ENCODE results near the gene LYPD6B. TPM values are rescaled to one million over a fixed set of nuclear protein-coding genes. Genes with fewer than 3 reads are reported as not detected.

LYPD6B gene
- polyA plus RNA-seq, 1 of the 3 experiments (the other 2 are of a cell fraction), result 18.2 TPM

DNA sequence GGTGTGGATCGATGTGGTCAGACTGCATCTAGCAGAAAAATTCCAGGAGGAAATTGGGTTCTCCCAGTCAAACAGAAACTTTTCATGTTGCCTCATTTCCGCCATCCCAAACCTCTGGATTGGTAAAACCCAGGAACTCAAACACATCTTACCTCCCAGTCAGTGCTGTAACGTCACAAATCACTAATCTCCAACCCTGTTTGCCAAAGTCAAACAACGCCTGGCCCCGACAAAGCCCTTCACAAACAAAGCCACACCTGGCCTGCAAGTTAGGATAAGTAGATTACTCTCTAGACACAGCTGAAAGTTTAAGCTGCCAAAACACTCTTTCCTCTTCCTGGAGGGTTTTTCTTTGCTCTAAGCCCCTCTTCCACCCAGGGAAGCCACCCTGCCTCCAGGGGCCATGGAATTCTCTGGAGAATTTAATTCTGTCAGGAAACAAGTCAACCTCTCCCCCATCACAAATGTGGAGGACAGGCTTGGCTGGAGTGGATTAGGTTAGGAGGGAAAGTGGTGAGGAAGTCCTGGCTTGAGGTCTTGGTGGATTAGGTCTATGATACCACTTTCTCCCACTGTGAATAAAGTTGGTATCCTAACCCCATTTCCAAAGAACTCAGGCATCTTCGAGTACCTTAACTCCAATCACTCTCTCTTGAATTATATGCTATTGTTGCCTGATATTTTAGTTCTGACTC is 86.7 kb downstream of the LYPD6B start:
- Histone ChIP-seq H3K36me3 (replicated peaks in 1 of 2; ENCODE audit: control insufficient read depth in 1 of 2, insufficient read depth in 2 of 2, low read length in 1 of 2) (no peaks in the 10 kb centered on the region), H3K9me3 (no peaks in the 10 kb centered on the region), H3K27ac (ENCODE audit: low read depth in 2 of 2, low read length in 1 of 2) (no peak overlapping the region), H3K4me2 (no peak overlapping the region), H2AFZ (ENCODE audit: low read depth) (no peak overlapping the region), H3F3A (replicated peaks; ENCODE audit: insufficient read depth) (no peaks in the 10 kb centered on the region), H3K27me3 (ENCODE audit: insufficient read depth) (no peaks in the 10 kb centered on the region), H4K20me1 (ENCODE audit: insufficient read depth) (no peaks in the 10 kb centered on the region), H3K4me3 (ENCODE audit: low read depth in 2 of 2, low read length in 1 of 2) (no peak overlapping the region), H3K4me1 (ENCODE audit: control insufficient read depth in 1 of 2, insufficient read depth in 2 of 2, low read depth in 1 of 2, low read length in 1 of 2) (no peaks in the 10 kb centered on the region), H3K9ac (no peak overlapping the region), H3K9me2 (no peaks in the 10 kb centered on the region), H3K79me2 (ENCODE audit: insufficient read depth) (no peaks in the 10 kb centered on the region)
- CTCF ChIA-PET, result no interaction called here
- TF ChIP-seq EZH2phosphoT487 (IDR thresholded peaks at IDR 0.05; ENCODE audit: borderline replicate concordance, low read depth), result no peak
- TF ChIP-seq, protein P1, sequence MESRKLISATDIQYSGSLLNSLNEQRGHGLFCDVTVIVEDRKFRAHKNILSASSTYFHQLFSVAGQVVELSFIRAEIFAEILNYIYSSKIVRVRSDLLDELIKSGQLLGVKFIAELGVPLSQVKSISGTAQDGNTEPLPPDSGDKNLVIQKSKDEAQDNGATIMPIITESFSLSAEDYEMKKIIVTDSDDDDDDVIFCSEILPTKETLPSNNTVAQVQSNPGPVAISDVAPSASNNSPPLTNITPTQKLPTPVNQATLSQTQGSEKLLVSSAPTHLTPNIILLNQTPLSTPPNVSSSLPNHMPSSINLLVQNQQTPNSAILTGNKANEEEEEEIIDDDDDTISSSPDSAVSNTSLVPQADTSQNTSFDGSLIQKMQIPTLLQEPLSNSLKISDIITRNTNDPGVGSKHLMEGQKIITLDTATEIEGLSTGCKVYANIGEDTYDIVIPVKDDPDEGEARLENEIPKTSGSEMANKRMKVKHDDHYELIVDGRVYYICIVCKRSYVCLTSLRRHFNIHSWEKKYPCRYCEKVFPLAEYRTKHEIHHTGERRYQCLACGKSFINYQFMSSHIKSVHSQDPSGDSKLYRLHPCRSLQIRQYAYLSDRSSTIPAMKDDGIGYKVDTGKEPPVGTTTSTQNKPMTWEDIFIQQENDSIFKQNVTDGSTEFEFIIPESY (IDR thresholded peaks at IDR 0.05; ENCODE audit: borderline replicate concordance, low read depth), result no peak
- POLR2A ChIA-PET, result no interaction called here
- WGBS (ENCODE audit: low lambda C conversion rate), result 72% methylated on average over 6 of the region's 6 CpGs
- no peak for DNase-seq

DNA sequence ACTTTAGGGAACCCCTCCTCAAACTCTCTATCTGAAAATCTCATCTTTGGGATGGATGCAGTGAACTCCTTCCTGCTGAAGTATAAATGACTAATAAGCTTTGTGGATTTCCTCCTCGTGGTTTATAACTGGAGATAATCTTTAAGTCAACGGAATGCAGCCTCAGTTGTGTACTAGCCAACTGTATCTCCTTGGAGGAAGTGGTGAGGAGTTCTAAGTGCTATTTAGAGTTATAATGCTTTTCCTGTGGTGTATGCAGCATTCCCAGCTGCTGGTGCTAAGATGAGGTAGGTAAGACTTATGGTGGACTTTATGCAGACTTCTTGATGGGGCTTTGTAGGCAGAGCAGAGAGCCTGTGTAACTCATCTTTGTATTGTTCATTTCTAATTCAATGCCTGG is 90.9 kb downstream of the LYPD6B start:
- H3K9me3 ChIP-seq, result no peaks in the 10 kb centered on the region
- H3K4me3 ChIP-seq (ENCODE audit: low read depth in 2 of 2, low read length in 1 of 2), result no peak overlapping the region
- H3K9ac ChIP-seq, result no peak overlapping the region
- H3K4me2 ChIP-seq, result no peak overlapping the region
- no peak overlapping the region for H3K27ac ChIP-seq (ENCODE audit: low read depth in 2 of 2, low read length in 1 of 2)
- H3K4me1 ChIP-seq (ENCODE audit: control insufficient read depth in 1 of 2, insufficient read depth in 2 of 2, low read depth in 1 of 2, low read length in 1 of 2), result 0 out of 4 replicates have a peak, but pooled peaks cover 0 to under 1% of the 10 kb centered on the region in 2 experiments
- H3K36me3 ChIP-seq (replicated peaks in 1 of 2; ENCODE audit: control insufficient read depth in 1 of 2, insufficient read depth in 2 of 2, low read length in 1 of 2), result no peaks in the 10 kb centered on the region
- DNase-seq, result no peak
- no peaks in the 10 kb centered on the region for H3F3A ChIP-seq (replicated peaks; ENCODE audit: insufficient read depth)
- no peaks in the 10 kb centered on the region for H3K79me2 ChIP-seq (ENCODE audit: insufficient read depth)
- H4K20me1 ChIP-seq (ENCODE audit: insufficient read depth), result no peaks in the 10 kb centered on the region
- H3K27me3 ChIP-seq (ENCODE audit: insufficient read depth), result no peaks in the 10 kb centered on the region
- 10% methylated on average over 2 of the region's 2 CpGs for WGBS (ENCODE audit: low lambda C conversion rate)
- H3K9me2 ChIP-seq, result no peaks in the 10 kb centered on the region
- H2AFZ ChIP-seq (ENCODE audit: low read depth), result no peak overlapping the region
- ChIA-PET POLR2A (no interaction called here), CTCF (no interaction called here)
- TF ChIP-seq NRF1 (IDR thresholded peaks at IDR 0.05; ENCODE audit: low read depth, low read length) (no peak), GATA2 (CRISPR knock-in tag; IDR thresholded peaks at IDR 0.05) (no peak), MEF2A (IDR thresholded peaks at IDR 0.05; ENCODE audit: borderline replicate concordance, low read depth) (no peak), TCF12 (IDR thresholded peaks at IDR 0.05) (peak; percentile 33; the same call in 1 of the 2 replicates), CHD2 (IDR thresholded peaks at IDR 0.05; ENCODE audit: low read length, partially characterized antibody) (no peak), FOXJ3 (CRISPR knock-in tag; IDR thresholded peaks at IDR 0.05) (no peak), EP300 (IDR thresholded peaks at IDR 0.05; ENCODE audit: borderline replicate concordance in 1 of 2, low read depth in 1 of 2, low read length in 1 of 2) (peak in 1 of 2 experiments; percentile 22; a peak in 1 of 4 replicates)
- TF ChIP-seq, protein P2, sequence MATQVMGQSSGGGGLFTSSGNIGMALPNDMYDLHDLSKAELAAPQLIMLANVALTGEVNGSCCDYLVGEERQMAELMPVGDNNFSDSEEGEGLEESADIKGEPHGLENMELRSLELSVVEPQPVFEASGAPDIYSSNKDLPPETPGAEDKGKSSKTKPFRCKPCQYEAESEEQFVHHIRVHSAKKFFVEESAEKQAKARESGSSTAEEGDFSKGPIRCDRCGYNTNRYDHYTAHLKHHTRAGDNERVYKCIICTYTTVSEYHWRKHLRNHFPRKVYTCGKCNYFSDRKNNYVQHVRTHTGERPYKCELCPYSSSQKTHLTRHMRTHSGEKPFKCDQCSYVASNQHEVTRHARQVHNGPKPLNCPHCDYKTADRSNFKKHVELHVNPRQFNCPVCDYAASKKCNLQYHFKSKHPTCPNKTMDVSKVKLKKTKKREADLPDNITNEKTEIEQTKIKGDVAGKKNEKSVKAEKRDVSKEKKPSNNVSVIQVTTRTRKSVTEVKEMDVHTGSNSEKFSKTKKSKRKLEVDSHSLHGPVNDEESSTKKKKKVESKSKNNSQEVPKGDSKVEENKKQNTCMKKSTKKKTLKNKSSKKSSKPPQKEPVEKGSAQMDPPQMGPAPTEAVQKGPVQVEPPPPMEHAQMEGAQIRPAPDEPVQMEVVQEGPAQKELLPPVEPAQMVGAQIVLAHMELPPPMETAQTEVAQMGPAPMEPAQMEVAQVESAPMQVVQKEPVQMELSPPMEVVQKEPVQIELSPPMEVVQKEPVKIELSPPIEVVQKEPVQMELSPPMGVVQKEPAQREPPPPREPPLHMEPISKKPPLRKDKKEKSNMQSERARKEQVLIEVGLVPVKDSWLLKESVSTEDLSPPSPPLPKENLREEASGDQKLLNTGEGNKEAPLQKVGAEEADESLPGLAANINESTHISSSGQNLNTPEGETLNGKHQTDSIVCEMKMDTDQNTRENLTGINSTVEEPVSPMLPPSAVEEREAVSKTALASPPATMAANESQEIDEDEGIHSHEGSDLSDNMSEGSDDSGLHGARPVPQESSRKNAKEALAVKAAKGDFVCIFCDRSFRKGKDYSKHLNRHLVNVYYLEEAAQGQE (IDR thresholded peaks at IDR 0.05; ENCODE audit: low read depth, low read length), result no peak
- TF ChIP-seq, protein P1 (IDR thresholded peaks at IDR 0.05; ENCODE audit: borderline replicate concordance, low read depth), result no peak

All from SK-N-SH (cell line).